Spleen (tissue), 7 donors: ENCODE data around the gene PDE5A.

Experiments used
- POLR2A ChIP-seq, 3 donors: fragments of 450-650 bp; IDR thresholded peaks; one replicate each; pipeline ENCODE4 v1.5.1; 2017; ENCODE audit warnings: antibody characterized with exemption in 3 of 3, mild to moderate bottlenecking in 1 of 3
- POLR2AphosphoS5 ChIP-seq, 3 donors: sonication (generic); formaldehyde crosslinking; IDR thresholded peaks; one replicate each; pipeline ENCODE4 v1.5.1; 2017; ENCODE audit warnings: antibody characterized with exemption in 3 of 3
- TF ChIP-seq, protein P1 (sequence below), 11 experiments: fragments of 200-600 bp in 7 of 11; fragments of 450-650 bp in 4 of 11; sonication (generic) in 4 of 11; IDR thresholded peaks in 8 of 11; conservative IDR thresholded peaks in 3 of 11; 1 replicate in 7 of 11; 2 replicates in 4 of 11; pipeline versions ENCODE4 v1.4.0 to v1.8.0; 2016 to 2021; ENCODE audit warnings: antibody characterized with exemption in 11 of 11, inconsistent platforms in 4 of 11, mild to moderate bottlenecking in 1 of 11
- donor health status: DM: no; HTN: no; CAD: no; lungs with moderate emphysema.
- donor health status: DM: no; HTN: no; CAD: no.
- donor health status: DM: no; HTN: no; CAD: no.

DNA sequence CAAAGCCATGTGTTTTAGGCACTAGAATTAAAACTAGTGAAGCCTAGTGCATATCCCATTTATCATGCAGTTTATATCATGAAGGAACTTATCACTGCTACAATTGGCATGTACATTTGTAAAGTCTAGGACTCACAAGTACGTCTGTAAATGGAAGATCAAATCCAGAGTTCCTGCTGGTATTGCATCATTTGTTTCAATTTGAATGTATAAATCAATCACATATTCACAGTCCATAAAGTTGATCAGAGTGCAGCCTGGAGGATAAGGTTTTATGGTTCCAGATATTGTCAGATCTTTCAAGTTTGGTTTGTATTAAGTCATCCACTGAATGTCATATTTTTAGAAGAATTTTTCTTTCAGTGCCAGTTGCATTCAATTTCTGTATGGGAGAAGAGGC is 32.6 kb upstream of the PDE5A start:
- TF ChIP-seq, protein P1, sequence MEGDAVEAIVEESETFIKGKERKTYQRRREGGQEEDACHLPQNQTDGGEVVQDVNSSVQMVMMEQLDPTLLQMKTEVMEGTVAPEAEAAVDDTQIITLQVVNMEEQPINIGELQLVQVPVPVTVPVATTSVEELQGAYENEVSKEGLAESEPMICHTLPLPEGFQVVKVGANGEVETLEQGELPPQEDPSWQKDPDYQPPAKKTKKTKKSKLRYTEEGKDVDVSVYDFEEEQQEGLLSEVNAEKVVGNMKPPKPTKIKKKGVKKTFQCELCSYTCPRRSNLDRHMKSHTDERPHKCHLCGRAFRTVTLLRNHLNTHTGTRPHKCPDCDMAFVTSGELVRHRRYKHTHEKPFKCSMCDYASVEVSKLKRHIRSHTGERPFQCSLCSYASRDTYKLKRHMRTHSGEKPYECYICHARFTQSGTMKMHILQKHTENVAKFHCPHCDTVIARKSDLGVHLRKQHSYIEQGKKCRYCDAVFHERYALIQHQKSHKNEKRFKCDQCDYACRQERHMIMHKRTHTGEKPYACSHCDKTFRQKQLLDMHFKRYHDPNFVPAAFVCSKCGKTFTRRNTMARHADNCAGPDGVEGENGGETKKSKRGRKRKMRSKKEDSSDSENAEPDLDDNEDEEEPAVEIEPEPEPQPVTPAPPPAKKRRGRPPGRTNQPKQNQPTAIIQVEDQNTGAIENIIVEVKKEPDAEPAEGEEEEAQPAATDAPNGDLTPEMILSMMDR (IDR thresholded peaks at IDR 0.05 in 8 of 11, conservative IDR thresholded peaks at IDR 0.05 in 3 of 11) = no peak
- TF ChIP-seq POLR2A (IDR thresholded peaks at IDR 0.05) = no peak
- no peak for TF ChIP-seq POLR2AphosphoS5 (IDR thresholded peaks at IDR 0.05)
